Glomerular visceral epithelial cell (primary cell): ENCODE results near the gene NKAIN1.

Experiments used
- DNase-seq: peaks from one replicate; pipeline ENCODE4 v3.0.0-alpha.2; 2016; ENCODE audit errors: extremely low spot score

The NKAIN1 gene

DNA sequence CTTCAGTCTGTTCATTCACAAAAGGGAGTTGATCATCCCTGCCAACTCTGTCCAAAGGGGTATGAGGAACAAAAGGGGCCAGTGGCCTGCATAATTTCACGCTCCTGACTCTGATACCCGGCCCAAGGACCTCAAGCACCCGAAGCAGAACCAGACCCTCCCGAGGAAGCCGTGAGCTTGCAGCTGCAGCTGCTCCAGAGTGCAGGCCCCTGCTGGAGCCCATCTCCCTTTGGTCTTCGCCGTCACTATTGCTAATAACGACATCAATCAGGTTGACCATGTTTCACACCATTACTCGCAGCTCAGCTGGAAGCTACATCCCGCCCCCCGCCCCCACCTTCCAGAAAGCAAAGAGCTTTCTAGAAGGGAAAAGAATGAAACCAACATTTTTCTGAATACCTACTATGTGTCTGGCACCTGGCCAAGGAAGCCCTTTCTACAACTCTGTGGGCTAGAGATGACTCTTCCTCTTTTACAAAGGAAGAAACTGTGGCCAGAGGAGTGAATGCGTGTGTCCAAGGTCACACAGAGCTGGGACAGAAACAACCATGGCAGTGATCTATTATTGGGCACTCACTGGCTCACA is 5.5 kb downstream of the NKAIN1 start:
- DNase-seq: no peak

- DNase-seq: no peak
These were observed 7.0 kb downstream of the NKAIN1 start for GRCh38 chr1:31232689-31233088.

DNA sequence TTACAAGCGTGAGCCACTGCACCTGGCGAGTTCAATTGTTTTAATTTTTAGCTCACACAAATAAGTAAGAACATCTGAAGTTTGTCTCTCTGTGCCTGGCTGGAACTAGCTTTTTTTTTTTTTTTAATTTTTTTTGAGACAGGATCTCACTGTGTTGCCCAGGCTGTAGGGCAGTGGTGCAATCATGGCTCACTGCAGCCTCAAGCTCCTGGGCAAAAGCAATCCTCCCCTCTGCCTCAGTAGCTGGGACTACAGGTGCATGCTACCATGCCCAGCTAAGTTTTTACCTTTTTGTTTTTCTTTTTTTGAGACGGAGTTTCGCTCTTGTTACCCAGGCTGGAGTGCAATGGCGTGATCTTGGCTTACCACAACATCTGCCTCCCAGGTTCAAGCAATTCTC is 7.9 kb downstream of the NKAIN1 start:
- DNase-seq: no peak

DNA sequence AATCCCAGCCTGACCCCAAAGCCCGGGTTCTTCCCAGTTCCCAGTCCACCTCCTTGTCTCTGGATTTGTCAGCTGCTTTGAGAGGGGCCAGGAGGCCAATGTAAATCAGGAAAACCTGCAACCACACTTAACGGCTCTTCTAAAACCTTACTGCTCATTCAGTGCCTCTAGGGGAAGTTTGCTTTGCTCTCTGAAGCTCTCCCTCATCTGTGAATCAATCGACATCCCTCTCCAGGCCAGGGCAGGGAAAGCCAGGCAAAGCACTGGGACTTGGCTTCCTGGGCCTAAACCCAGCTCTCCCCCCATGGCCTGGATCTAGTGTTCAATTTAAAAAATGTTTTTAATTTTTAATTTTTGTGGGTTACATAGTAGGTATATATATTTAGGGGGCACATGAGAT is 9.3 kb downstream of the NKAIN1 start:
- no peak for DNase-seq

- no peak for DNase-seq
These were observed 10.7 kb downstream of the NKAIN1 start for GRCh38 chr1:31228986-31229385.

DNA sequence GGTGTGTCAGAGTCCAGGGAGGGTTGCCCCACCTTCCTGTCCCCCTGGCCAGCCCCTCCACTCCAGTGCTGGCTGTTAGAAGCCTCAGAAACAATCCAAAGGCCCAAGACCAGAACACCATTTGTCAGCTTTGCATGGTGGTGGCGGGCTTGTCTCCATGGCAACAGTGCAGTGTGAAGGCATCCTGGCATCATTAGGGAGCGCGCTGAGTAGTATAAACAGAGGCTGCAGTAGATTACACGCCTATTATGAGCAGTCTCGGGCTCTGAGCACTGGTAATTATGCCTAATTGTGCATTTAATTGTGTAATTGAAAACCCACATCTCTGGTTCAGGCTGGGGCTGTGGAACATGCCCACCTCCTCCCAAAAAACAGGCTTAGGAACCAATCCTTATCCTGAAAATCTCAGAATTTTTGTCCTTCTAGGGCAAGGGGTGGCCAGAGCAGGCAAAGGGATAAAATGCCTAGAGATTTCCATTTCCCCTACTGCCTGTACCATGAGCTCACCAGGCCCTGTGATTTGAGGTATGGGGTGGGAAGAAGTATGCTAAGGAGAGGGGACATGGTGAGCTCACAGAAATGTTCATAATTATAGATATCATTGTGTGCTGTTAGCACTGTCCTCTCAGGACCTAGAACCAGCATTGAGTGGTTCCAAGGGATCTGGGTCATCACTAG is 11.7 kb downstream of the NKAIN1 start:
- DNase-seq: no peak

DNA sequence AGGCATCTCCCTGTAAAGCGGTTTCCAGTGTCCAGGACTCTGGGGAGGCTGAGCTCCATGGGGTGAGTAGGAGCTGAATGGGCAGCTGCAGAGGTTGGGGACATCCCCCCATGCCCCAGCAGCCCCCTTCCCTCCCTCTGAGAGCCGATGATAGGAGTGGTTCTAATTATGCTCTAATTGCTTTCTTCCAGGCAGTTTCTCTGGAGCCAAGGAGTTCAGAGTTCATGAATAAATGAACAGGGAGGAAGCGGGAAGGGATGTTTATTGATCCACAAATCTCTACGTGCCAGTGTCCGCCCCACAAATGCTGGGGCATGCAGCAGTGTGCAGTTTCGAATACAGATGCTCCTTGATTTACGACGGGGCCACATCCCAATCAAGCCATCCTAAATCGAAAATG is 15.6 kb downstream of the NKAIN1 start:
- DNase-seq: no peak

DNA sequence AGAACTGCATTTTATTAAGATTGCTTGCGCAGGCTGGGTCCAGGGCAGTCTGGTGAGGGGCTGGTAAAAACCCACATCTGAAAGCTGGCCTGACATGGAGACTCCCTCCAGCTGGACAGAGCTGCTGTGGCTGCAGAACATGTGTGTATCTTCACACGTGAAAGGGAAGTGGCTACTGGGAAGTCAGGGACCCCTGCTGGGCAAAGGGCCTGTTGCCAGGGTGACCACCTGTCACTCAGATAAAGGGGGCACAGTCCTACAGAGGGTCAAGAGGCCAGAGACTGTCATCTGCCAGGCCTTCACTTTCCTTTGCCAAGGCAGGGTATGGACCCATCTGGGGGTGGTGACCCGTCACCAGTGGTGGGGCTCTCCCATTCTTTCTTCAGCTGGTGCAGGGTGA is 17.5 kb downstream of the NKAIN1 start:
- no peak for DNase-seq

GRCh38 chr1:31221072-31221471 is 18.6 kb downstream of the NKAIN1 start:
- no peak for DNase-seq

DNA sequence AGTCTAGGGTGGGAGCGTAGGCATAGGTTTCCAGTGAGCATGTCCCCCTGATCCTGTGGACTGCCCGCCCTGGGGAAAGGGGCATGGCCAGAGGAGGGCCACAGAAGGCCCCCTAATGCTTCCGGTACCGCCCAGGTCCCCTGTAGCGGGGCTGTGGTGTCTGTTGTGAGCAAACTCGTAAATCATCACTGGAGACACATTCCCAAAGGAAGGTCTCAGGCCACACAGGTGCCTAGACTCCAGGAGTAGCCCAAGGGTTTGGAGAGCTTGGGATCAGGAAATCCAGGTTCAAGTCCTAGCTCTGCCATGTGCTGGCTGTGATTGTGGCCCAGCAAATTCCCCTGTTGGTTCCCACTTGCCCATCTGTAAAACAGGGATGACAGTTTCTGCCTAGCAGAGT is 20.2 kb downstream of the NKAIN1 start:
- no peak for DNase-seq

DNA sequence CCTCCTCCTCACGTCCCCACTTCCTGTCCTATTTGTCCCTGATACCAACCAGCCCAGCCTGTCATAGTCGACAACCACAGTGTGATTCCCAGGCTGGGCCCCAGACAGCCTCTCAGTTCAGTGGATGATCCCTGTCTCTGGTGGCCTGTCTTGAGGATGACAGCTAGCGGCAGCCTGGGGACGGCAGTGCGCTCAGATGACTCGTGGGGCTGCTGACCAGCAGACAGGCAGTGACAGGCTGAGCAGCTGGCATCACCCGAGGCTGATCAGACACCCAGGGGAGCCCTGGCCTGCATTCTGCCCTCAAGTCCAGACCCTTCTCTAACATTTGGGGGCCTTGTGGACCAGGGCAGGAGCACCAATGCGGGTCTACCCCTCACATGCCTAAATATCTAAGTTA is 21.0 kb downstream of the NKAIN1 start:
- DNase-seq: no peak

- DNase-seq: peak; percentile 10
These were observed 23.7 kb downstream of the NKAIN1 start for GRCh38 chr1:31216016-31216415.

DNA sequence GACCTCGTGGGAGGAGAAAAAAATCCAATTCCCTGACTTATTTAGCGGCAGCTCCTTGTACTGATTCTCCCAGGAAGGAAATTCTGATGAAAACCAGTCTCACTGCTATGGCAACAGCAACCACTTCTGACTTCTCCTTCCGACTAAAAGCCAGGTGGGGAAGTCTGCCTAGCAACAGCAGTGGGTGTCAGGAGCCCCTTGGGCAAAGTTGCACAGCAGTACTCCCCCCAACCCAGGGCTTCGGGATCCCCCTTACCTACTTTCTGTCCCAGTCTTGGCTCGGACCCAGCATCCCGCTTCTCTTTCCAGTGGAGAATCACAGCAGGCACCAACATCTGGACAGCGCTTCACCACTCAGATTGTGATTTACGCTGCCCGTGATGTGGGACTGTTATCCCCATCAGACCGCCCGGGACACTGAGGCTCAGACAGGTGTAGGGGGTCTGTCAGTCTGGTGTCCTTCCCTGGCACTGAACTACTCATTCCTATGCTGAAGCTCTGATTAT is 24.6 kb downstream of the NKAIN1 start:
- DNase-seq: no peak

- DNase-seq: no peak
These were observed 25.2 kb downstream of the NKAIN1 start for GRCh38 chr1:31214316-31215064.

DNA sequence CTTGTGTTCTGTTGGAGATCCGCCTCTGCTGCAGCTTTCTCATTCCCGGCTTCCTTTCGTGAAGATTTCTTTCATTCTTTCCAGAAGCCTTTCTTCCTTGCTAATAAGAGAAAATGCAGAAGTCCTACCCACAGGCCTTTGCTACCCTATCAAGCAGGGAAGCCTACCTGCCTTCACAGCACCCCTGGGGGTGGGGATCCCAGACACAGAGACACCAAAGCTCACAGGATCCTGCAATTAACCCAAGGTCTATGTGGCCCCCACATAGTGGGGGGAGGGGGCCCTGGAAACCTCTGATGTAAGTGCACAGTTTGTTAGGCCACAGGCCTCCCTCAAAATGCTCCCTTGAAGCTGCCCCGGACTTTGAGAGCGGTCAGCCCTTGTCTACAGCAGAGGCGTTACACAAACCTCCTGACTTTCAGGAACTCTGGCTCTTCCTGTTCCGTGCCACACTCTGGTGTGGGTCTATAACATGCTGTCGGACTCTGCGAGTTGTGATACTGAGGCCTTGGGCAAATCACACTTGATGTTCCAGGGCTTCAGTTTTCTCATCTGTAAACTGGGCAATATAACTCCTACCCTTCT is 31.2 kb downstream of the NKAIN1 start:
- no peak for DNase-seq

- DNase-seq: no peak
These were observed 32.1 kb downstream of the NKAIN1 start for GRCh38 chr1:31207569-31207968.

GRCh38 chr1:31207046-31207445 is 32.6 kb downstream of the NKAIN1 start:
- DNase-seq: no peak

DNA sequence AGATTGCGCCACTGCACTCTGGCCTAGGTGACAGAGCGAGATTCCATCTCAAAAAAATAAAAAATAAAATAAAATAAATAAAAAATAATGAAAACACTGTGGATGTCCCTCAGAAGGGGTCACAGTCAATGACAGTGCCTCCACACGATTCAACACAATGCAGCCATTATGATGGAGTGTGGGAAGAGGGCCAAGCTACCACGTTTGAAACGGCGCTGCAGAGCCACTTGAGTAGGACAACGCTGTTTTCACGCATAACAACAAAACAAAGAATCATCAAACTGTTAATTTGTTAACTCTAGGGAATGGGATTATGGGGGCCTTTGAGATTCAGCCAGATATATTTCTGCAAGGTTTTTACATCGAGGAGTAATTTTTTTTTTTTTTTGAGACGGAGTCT is 36.5 kb downstream of the NKAIN1 start:
- no peak for DNase-seq

- DNase-seq: no peak
These were observed 37.7 kb downstream of the NKAIN1 start for GRCh38 chr1:31201931-31202360.

- no peak for DNase-seq
These were observed 39.7 kb downstream of the NKAIN1 start for GRCh38 chr1:31199949-31200348.

- DNase-seq: no peak
These were observed 40.4 kb downstream of the NKAIN1 start for GRCh38 chr1:31199236-31199790.

GRCh38 chr1:31198600-31198999 is 41.1 kb downstream of the NKAIN1 start:
- DNase-seq: no peak
